Liver (tissue), 3 donors: ENCODE results near the gene TBX6.

Source experiments
- ATF3 ChIP-seq: IDR thresholded peaks from 2 replicates; pipeline ENCODE4 v1.6.1; 2016; ENCODE audit warnings: antibody characterized with exemption
- CTCF ChIP-seq: fragments of 150-350 bp; IDR thresholded peaks from 2 replicates; pipeline ENCODE4 v1.5.1; 2017; ENCODE audit warnings: improper control_type of control experiment, low read depth, low read length; ENCODE audit not compliant: missing input control
- MAX ChIP-seq: IDR thresholded peaks from 2 replicates; pipeline ENCODE4 v1.6.1; 2016; ENCODE audit warnings: antibody characterized with exemption
- NR2F2 ChIP-seq: IDR thresholded peaks from 2 replicates; pipeline ENCODE4 v1.6.1; 2016; ENCODE audit warnings: antibody characterized with exemption
- RAD21 ChIP-seq, 2 donors: IDR thresholded peaks; 2 replicates each; pipeline ENCODE4 v1.6.1; 2016; ENCODE audit warnings: antibody characterized with exemption in 2 of 2, mild to moderate bottlenecking in 2 of 2
- RXRA ChIP-seq, 2 donors: IDR thresholded peaks; 2 replicates each; pipeline ENCODE4 v1.6.1; 2017 to 2018; ENCODE audit warnings: antibody characterized with exemption in 2 of 2, mild to moderate bottlenecking in 1 of 2
- SP1 ChIP-seq: IDR thresholded peaks from 2 replicates; pipeline ENCODE4 v1.6.1; 2018; ENCODE audit warnings: antibody characterized with exemption, mild to moderate bottlenecking
- TAF1 ChIP-seq: conservative IDR thresholded peaks from 2 replicates; pipeline ENCODE4 v1.6.1; 2016; ENCODE audit warnings: antibody characterized with exemption, mild to moderate bottlenecking
- YY1 ChIP-seq: IDR thresholded peaks from 2 replicates; pipeline ENCODE4 v1.6.1; 2016; ENCODE audit warnings: antibody characterized with exemption, mild to moderate bottlenecking
- donor health status: healthy.
- donor health status: healthy.

- no peak for TF ChIP-seq CTCF
- TF ChIP-seq RAD21 (IDR thresholded peaks at IDR 0.05): no peak
- TF ChIP-seq NR2F2: no peak
- TF ChIP-seq SP1: no peak
- no peak for TF ChIP-seq TAF1
- no peak for TF ChIP-seq ATF3
- TF ChIP-seq MAX: no peak
- TF ChIP-seq RXRA (IDR thresholded peaks at IDR 0.05): no peak
- TF ChIP-seq YY1: no peak
These were observed 24.2 kb downstream of the TBX6 start for GRCh38 chr16:30067584-30067916.
